ENCODE measurements around the gene SERPINA9.

DNA sequence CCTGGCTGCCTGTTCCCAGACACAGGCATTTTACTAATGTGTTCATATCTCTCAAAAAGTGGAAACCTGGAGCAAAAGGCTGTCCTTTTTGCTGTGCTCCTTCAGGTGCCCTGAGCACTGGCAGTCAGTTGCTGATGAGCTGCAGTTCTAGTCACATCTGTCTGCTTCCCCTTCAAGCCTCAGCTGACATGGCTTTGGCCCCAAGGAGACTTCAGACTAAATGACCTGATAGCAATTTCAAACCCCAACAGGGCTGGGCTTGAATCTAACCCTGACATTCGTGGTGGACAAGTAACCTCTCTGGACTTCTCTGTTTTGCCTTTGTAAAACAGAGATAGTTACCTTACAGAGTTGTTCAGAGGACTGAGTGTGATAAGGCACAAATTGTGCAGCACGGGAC lies 5.7 kb downstream of the SERPINA9 start:
- TF ChIP-seq RAD21 (IDR thresholded peaks at IDR 0.05; ENCODE audit: low read depth) (no peak), SP1 (IDR thresholded peaks at IDR 0.05; ENCODE audit: low read depth) (no peak), JUND (IDR thresholded peaks at IDR 0.05) (no peak), POLR2AphosphoS5 (IDR thresholded peaks at IDR 0.05; ENCODE audit: low read depth, low read length) (no peak), EZH2phosphoT487 (IDR thresholded peaks at IDR 0.05; ENCODE audit: borderline replicate concordance) (no peak), ZBTB33 (IDR thresholded peaks at IDR 0.05; ENCODE audit: extremely low read depth, insufficient replicate concordance, low read length) (no peak), POLR2A (IDR thresholded peaks at IDR 0.05; ENCODE audit: borderline replicate concordance, extremely low read depth, insufficient read depth, insufficient read length) (no peak), EGR1 (IDR thresholded peaks at IDR 0.05; ENCODE audit: low read depth) (no peak), EZH2 (IDR thresholded peaks at IDR 0.05) (no peak), ZFX (IDR thresholded peaks at IDR 0.05) (no peak), ZNF274 (IDR thresholded peaks at IDR 0.05; ENCODE audit: low read depth, low read length) (no peak)
- TF ChIP-seq, protein P1, sequence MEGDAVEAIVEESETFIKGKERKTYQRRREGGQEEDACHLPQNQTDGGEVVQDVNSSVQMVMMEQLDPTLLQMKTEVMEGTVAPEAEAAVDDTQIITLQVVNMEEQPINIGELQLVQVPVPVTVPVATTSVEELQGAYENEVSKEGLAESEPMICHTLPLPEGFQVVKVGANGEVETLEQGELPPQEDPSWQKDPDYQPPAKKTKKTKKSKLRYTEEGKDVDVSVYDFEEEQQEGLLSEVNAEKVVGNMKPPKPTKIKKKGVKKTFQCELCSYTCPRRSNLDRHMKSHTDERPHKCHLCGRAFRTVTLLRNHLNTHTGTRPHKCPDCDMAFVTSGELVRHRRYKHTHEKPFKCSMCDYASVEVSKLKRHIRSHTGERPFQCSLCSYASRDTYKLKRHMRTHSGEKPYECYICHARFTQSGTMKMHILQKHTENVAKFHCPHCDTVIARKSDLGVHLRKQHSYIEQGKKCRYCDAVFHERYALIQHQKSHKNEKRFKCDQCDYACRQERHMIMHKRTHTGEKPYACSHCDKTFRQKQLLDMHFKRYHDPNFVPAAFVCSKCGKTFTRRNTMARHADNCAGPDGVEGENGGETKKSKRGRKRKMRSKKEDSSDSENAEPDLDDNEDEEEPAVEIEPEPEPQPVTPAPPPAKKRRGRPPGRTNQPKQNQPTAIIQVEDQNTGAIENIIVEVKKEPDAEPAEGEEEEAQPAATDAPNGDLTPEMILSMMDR (IDR thresholded peaks at IDR 0.05 in 2 of 3, conservative IDR thresholded peaks at IDR 0.05 in 1 of 3; ENCODE audit: borderline replicate concordance in 1 of 3, insufficient read depth in 1 of 3, low read depth in 2 of 3, low read length in 2 of 3), result no peak
- TF ChIP-seq, protein P2, sequence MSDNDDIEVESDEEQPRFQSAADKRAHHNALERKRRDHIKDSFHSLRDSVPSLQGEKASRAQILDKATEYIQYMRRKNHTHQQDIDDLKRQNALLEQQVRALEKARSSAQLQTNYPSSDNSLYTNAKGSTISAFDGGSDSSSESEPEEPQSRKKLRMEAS (IDR thresholded peaks at IDR 0.05), result no peak
